Naive B cell (primary cell): ENCODE results near the gene FILIP1L. TPM values are rescaled to one million over a fixed set of nuclear protein-coding genes. Genes with fewer than 3 reads are reported as not detected.
A peak's percentile ranks its signal among the peaks of the same experiment; 100 is the strongest.

ENCODE experiments used
- ATAC-seq, 2 donors: fragments of 150-1000 bp; cut with Tn5 transposase; 2 replicates each; pipeline ENCODE4 v1.10.0; 2021; ENCODE audit warnings: low read depth in 2 of 2, mild to moderate bottlenecking in 2 of 2, moderate library complexity in 2 of 2
- DNase-seq: peaks from one replicate; pipeline ENCODE4 v3.0.0; 2022
- H3K27ac Mint-ChIP-seq, 6 donors: one replicate each; pipeline ENCODE4 v1.8.0; 2020 to 2022; ENCODE audit warnings: mild to moderate bottlenecking in 6 of 6, mixed read lengths in 6 of 6, moderate library complexity in 5 of 6, inconsistent platforms in 2 of 6
- H3K27me3 Mint-ChIP-seq, 3 donors: one replicate each; pipeline ENCODE4 v1.8.0; 2021 to 2022; ENCODE audit warnings: mixed read lengths in 3 of 3, mild to moderate bottlenecking in 1 of 3
- H3K36me3 Mint-ChIP-seq, 2 donors: one replicate each; pipeline ENCODE4 v1.8.0; 2020 to 2022; ENCODE audit warnings: mixed read lengths in 2 of 2, inconsistent platforms in 1 of 2, mild to moderate bottlenecking in 1 of 2
- H3K4me1 Mint-ChIP-seq, 3 donors: one replicate each; pipeline ENCODE4 v1.8.0; 2020 to 2022; ENCODE audit warnings: mixed read lengths in 3 of 3, inconsistent platforms in 1 of 3, mild to moderate bottlenecking in 1 of 3, moderate library complexity in 1 of 3
- H3K4me3 Mint-ChIP-seq, 8 donors: one replicate each; pipeline ENCODE4 v1.8.0; 2020 to 2022; ENCODE audit warnings: mild to moderate bottlenecking in 8 of 8, mixed read lengths in 8 of 8, moderate library complexity in 8 of 8, inconsistent platforms in 2 of 8
- H3K9me3 Mint-ChIP-seq, 7 donors: one replicate each; pipeline ENCODE4 v1.8.0; 2020 to 2022; ENCODE audit warnings: mixed read lengths in 7 of 7, mild to moderate bottlenecking in 5 of 7, inconsistent platforms in 2 of 7, moderate library complexity in 1 of 7
- polyA plus RNA-seq, 6 donors: library from polyadenylated mRNA; unstranded; fragments of 300-500 nt; fragmentation: Illumina TruSeq; gene quantifications; one replicate each; pipeline ENCODE4 v1.2.3, GENCODE V29; 2021; ENCODE audit warnings: low read depth in 6 of 6

FILIP1L gene
- polyA plus RNA-seq, 6 donors from 2014 or later, result 0.29 to 1.2 (median 0.99) TPM; not detected in 1

- Mint-ChIP-seq H3K27me3 (no peaks in the 10 kb centered on the region), H3K4me3 (no peak overlapping the region), H3K36me3 (peaks cover 0 to 4% of the 10 kb centered on the region in 2 donors), H3K9me3 (no peaks in the 10 kb centered on the region), H3K4me1 (peaks cover 13 to 23% (median 20%) of the 10 kb centered on the region in 3 donors), H3K27ac (no peak overlapping the region)
- DNase-seq (no peak), ATAC-seq (no peak)
These were observed 174.4 kb downstream of the FILIP1L start for GRCh38 chr3:99939876-99940275.

- peak overlapping the region in 2 of 6 donors; percentile 89 to 92 for H3K27ac Mint-ChIP-seq
- H3K4me3 Mint-ChIP-seq, result peak overlapping the region in 3 of 8 donors; percentile 24 to 64 (median 52)
- no peaks in the 10 kb centered on the region for H3K9me3 Mint-ChIP-seq
- H3K4me1 Mint-ChIP-seq, result peaks cover 13 to 23% (median 20%) of the 10 kb centered on the region in 3 donors
- no peaks in the 10 kb centered on the region for H3K27me3 Mint-ChIP-seq
- DNase-seq, result no peak
- no peak for ATAC-seq
- no peaks in the 10 kb centered on the region for H3K36me3 Mint-ChIP-seq
These were observed 175.9 kb downstream of the FILIP1L start for GRCh38 chr3:99938270-99938911.

DNA sequence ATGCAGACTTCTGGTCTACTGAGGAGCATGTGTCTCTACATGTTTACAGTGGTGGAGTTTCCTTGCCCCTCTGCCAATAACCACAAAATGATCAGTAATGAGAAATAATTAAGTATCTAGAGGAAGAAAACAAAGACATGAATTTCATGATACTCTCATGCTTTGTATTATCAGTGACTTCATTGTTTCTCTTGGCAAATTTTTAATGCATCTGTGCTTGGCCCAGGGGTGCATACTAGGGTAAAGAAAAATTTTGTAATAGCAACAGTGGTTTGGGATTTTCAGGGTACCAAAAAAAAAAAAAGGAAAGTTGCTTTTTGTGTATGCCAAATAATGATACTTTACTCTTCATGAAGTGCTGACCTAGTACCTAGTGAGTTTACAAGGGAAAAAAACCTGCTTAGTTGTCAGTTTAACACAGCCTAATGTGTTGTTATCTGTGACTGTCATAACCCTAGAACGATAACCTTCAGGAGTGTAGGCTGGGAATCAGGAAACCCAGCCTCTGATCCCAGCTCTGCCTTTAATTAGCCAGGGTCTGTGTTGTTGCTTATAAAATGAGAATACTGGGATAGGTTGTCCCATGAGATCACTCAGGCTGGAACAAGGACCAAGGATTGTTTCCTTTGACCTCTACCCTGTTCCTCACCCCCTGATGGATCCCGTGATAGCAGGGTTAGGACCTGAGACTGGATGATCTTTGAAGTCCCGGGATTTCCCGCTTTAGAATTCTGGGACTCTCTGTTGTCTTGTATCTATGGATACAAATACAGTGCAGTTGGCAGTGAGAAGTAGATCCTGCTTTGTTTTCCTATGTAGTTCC is 179.1 kb downstream of the FILIP1L start:
- Mint-ChIP-seq H3K36me3 (no peaks in the 10 kb centered on the region), H3K27ac (no peak overlapping the region), H3K27me3 (no peaks in the 10 kb centered on the region), H3K4me3 (no peak overlapping the region), H3K4me1 (peaks cover 9 to 23% (median 18%) of the 10 kb centered on the region in 3 donors), H3K9me3 (no peaks in the 10 kb centered on the region)
- DNase-seq, result no peak
- ATAC-seq, result no peak

GRCh38 chr3:99933971-99934750 is 180.1 kb downstream of the FILIP1L start:
- peaks cover 9 to 19% (median 18%) of the 10 kb centered on the region in 3 donors for H3K4me1 Mint-ChIP-seq
- no peak for ATAC-seq
- no peak overlapping the region for H3K27ac Mint-ChIP-seq
- H3K27me3 Mint-ChIP-seq, result no peaks in the 10 kb centered on the region
- no peak for DNase-seq
- no peak overlapping the region for H3K4me3 Mint-ChIP-seq
- no peaks in the 10 kb centered on the region for H3K9me3 Mint-ChIP-seq
- no peaks in the 10 kb centered on the region for H3K36me3 Mint-ChIP-seq

- peak overlapping the region in 1 of 6 donors; percentile 6 for H3K27ac Mint-ChIP-seq
- H3K4me3 Mint-ChIP-seq, result no peak overlapping the region
- peaks cover 0 to 3% (median 0%) of the 10 kb centered on the region in 3 donors for H3K4me1 Mint-ChIP-seq
- DNase-seq (no peak), ATAC-seq (no peak)
- H3K9me3 Mint-ChIP-seq, result no peaks in the 10 kb centered on the region
- no peaks in the 10 kb centered on the region for H3K36me3 Mint-ChIP-seq
- no peaks in the 10 kb centered on the region for H3K27me3 Mint-ChIP-seq
These were observed 183.2 kb downstream of the FILIP1L start for GRCh38 chr3:99931059-99931458.

DNA sequence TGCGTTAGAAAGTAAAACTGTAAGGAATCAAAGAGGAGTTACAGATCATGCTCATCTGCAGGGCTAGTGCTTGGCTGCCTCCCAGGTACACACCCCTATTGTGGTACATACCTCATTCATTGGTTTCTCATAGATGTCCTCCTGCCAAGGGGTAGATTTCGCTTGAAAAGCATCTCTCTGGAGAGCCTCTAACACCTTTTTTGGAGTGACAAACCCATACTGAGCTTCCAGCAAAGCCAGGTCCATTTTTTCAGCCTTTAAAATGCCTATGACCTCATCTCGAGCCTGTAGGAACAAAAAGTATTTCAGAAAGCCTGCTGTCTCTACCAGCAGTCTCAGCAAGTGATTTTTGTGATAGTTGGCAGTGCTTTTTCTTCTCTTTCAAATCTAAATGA is 184.6 kb downstream of the FILIP1L start:
- Mint-ChIP-seq H3K36me3 (no peaks in the 10 kb centered on the region), H3K4me1 (peaks cover 0 to 3% (median 0%) of the 10 kb centered on the region in 3 donors), H3K4me3 (no peak overlapping the region), H3K9me3 (no peaks in the 10 kb centered on the region), H3K27ac (no peak overlapping the region), H3K27me3 (no peaks in the 10 kb centered on the region)
- DNase-seq, result no peak
- ATAC-seq, result no peak

GRCh38 chr3:99928771-99929744 is 185.2 kb downstream of the FILIP1L start:
- no peak overlapping the region for H3K27ac Mint-ChIP-seq
- ATAC-seq, result no peak

GRCh38 chr3:99927671-99928457 is 186.4 kb downstream of the FILIP1L start:
- DNase-seq, result no peak
- Mint-ChIP-seq H3K4me3 (no peak overlapping the region), H3K36me3 (peaks cover 8 to 12% of the 10 kb centered on the region in 2 donors), H3K4me1 (peaks cover 3 to 10% (median 8%) of the 10 kb centered on the region in 3 donors), H3K27ac (no peak overlapping the region), H3K9me3 (peaks cover 0 to 7% (median 0%) of the 10 kb centered on the region in 7 donors), H3K27me3 (no peaks in the 10 kb centered on the region)
- ATAC-seq, result no peak

More at GRCh38 chr3:99928771-99929744, 185.2 kb downstream of the FILIP1L start:
- H3K4me3 Mint-ChIP-seq, result no peak overlapping the region
- H3K4me1 Mint-ChIP-seq, result peaks cover 0 to 3% (median 0%) of the 10 kb centered on the region in 3 donors
- no peaks in the 10 kb centered on the region for H3K27me3 Mint-ChIP-seq
- no peak for DNase-seq
- no peaks in the 10 kb centered on the region for H3K9me3 Mint-ChIP-seq
- H3K36me3 Mint-ChIP-seq, result peaks cover 0 to 2% of the 10 kb centered on the region in 2 donors

DNA sequence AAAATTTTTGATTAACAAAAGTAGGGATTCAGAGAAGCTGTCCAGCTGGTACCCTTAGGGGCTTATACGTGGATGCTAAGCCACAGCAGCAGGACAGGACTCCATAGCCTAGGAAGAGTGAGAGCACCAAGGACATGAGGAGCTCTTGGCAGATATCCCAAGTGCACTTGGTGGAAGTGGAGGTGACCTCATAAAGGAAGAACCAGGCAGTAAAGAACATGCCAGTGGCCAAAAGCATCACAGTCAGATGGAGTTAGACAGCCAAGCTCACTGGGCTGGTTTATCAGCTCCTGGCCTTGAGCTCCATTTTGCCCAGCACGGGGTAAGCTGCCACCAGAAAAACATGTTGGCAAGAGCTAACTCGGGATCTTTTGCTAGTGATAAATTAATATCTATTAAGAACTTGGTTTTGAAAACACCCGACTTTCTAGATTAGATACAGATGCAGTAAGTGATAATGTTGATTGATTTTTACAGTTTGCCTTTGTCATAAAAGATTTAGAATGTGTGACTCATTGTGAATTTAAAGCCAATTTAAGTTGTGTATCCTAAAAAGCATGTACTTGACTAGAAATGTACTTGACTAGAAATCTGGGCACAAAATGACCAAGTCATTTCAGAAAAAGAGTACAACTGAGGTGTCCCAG is 188.6 kb downstream of the FILIP1L start:
- no peak overlapping the region for H3K4me3 Mint-ChIP-seq
- no peaks in the 10 kb centered on the region for H3K27me3 Mint-ChIP-seq
- H3K4me1 Mint-ChIP-seq, result peaks cover 12 to 16% (median 15%) of the 10 kb centered on the region in 3 donors
- H3K27ac Mint-ChIP-seq, result no peak overlapping the region
- H3K9me3 Mint-ChIP-seq, result peaks cover 0 to 7% (median 0%) of the 10 kb centered on the region in 7 donors
- H3K36me3 Mint-ChIP-seq, result peaks cover 9 to 12% of the 10 kb centered on the region in 2 donors
- DNase-seq (no peak), ATAC-seq (no peak)

GRCh38 chr3:99923873-99924272 is 190.4 kb downstream of the FILIP1L start:
- ATAC-seq, result no peak
- no peak overlapping the region for H3K4me3 Mint-ChIP-seq
- H3K27ac Mint-ChIP-seq, result no peak overlapping the region
- peaks cover 9 to 12% of the 10 kb centered on the region in 2 donors for H3K36me3 Mint-ChIP-seq
- H3K9me3 Mint-ChIP-seq, result peaks cover 0 to 7% (median 0%) of the 10 kb centered on the region in 7 donors
- DNase-seq, result no peak
- H3K27me3 Mint-ChIP-seq, result no peaks in the 10 kb centered on the region
- peaks cover 13 to 18% (median 16%) of the 10 kb centered on the region in 3 donors for H3K4me1 Mint-ChIP-seq

DNA sequence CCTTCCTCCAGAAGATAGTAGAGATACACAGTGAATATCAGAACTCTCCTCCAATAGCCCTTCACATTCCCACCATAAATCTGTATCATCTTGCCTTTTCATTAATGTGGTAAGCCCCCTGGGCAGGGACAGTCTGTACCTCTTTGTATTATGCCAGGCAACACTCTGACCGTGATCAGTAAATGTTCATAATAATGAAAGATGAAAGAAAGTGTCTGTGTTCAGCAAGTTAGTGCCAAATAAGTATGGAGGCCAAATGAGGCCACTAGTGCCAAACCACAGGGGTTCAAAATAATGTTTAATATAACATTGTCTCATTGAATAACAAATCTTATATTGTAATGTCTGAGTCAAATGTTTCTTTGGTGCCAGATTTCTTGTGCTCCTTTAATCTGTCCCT is 192.3 kb downstream of the FILIP1L start:
- Mint-ChIP-seq H3K36me3 (peaks cover 9 to 12% of the 10 kb centered on the region in 2 donors), H3K4me1 (peaks cover 10 to 18% (median 16%) of the 10 kb centered on the region in 3 donors), H3K4me3 (no peak overlapping the region), H3K27me3 (no peaks in the 10 kb centered on the region), H3K9me3 (peaks cover 0 to 7% (median 0%) of the 10 kb centered on the region in 7 donors), H3K27ac (no peak overlapping the region)
- ATAC-seq (no peak), DNase-seq (no peak)
